ENCODE results near the gene GYS1.
A peak's percentile ranks its signal among the peaks of the same experiment; 100 is the strongest.

The GYS1 gene

DNA sequence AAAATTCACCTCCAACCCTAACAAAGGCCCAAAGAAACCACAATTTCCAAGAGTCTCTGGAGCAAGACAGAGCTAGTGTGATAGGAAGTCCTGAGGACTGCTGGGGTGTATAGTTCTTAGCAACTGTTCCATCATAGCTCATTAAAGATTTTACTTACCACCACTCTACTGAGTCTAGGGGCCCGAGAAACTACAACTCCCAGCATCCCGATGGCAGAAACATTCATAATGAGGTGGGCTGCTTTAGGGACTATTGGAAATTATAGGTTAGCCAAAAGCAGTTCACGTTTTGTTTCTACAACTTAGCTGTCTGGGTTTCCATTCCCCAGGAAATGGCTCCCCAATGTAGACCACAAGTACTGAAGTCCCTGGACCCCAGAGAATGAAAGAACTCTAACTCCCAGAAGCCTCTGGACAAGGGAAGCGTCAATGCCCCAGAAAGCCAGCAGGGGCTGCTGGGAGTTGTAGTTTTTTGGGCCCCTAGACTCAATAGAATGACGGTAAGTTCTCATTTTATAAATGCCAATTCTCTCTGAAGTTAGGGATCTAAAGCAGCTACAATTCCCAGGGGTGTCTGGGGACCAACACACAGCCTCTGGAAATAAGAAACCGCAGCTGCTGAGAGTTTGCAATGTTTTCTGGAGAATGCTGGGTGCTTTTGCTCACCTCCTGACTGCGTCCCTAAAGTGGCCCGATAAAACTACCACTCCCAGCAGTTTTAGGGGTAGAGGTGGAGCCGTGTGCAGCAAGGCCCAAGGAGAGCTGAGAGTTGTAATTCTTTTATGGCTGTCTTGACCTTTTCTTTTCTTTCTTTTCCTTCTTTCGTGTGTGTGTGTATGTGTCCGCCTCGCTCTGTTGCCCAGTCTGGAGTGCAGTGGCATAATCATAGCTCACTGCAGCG is 16.9 kb downstream of the GYS1 start:
- TF ChIP-seq, protein P1, sequence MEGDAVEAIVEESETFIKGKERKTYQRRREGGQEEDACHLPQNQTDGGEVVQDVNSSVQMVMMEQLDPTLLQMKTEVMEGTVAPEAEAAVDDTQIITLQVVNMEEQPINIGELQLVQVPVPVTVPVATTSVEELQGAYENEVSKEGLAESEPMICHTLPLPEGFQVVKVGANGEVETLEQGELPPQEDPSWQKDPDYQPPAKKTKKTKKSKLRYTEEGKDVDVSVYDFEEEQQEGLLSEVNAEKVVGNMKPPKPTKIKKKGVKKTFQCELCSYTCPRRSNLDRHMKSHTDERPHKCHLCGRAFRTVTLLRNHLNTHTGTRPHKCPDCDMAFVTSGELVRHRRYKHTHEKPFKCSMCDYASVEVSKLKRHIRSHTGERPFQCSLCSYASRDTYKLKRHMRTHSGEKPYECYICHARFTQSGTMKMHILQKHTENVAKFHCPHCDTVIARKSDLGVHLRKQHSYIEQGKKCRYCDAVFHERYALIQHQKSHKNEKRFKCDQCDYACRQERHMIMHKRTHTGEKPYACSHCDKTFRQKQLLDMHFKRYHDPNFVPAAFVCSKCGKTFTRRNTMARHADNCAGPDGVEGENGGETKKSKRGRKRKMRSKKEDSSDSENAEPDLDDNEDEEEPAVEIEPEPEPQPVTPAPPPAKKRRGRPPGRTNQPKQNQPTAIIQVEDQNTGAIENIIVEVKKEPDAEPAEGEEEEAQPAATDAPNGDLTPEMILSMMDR (IDR thresholded peaks at IDR 0.05; ENCODE audit: insufficient read depth, low read length, poor library complexity, severe bottlenecking): no peak
- H3K4me3 ChIP-seq (replicated peaks; ENCODE audit: low read depth, low read length): no peak overlapping the region
- no peak for DNase-seq (ENCODE audit: extremely low read depth, insufficient read length)

DNA sequence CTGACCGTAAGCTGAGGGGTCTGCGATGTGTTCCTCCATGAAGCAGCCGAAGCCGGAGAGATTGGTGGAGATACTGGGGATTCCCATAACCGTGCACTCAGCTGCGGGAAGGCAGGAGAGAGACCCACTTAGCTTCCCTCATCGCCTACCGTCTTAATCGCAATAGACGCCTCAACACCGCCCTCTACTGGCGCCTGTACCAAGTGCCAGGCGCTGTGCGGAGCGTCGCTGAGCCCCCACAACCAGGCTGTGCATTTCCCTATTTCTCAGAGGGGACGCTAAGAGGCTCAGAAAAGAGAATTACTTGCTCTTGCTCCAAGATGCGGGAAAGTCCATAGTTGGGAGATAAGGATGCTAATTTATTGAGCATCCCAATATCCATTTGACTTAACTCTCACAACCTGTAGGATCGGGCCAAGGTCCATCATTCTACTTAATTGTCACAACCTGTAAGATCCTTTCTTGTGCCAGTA is 22.1 kb downstream of the GYS1 start:
- TF ChIP-seq, protein P1 (IDR thresholded peaks at IDR 0.05; ENCODE audit: insufficient read depth, low read length, poor library complexity, severe bottlenecking): peak; percentile 96
- H3K27me3 ChIP-seq (replicated peaks; ENCODE audit: control insufficient read depth, insufficient read depth, low read length): no peaks in the 10 kb centered on the region
- H3K4me3 ChIP-seq (replicated peaks; ENCODE audit: low read depth, low read length): no peak overlapping the region
- H3K36me3 ChIP-seq (ENCODE audit: control insufficient read depth, insufficient read depth, low read length): peaks cover 18% of the 10 kb centered on the region
- DNase-seq (ENCODE audit: extremely low read depth, insufficient read length): peak; percentile 75

More for the DNA sequence above, 16.9 kb downstream of the GYS1 start:
- H3K36me3 ChIP-seq (ENCODE audit: control insufficient read depth, insufficient read depth, low read length): peaks cover 3% of the 10 kb centered on the region
- no peaks in the 10 kb centered on the region for H3K27me3 ChIP-seq (replicated peaks; ENCODE audit: control insufficient read depth, insufficient read depth, low read length)

DNA sequence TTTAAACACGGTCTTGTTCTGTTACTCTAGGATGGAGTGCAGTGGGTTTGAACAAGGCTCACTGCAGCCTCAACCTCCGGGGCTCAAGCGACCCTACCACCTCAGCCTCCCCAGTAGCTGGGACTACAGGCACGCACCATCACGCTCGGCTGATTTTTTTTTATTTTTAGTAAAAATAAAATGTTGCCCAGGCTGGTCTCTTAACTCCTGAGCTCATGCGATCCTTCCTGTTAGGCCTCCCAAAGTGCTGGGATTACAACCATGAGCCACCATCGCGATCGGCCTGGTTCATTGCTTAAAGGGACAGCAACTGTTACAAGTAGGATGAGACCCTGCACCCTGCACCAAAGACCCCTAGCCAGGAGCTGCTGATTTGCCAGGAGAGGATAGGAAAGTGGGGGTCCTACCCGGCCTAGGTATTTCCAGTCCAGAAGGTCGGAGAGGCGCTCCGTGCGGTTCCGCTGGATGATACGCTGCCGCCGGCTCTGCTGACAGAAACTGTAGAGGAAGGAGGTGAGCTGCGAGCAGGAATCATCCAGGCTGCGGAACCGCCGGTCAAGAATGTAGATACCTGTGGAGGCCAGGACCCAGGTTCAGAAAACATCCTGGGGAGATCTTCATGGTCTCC is 22.9 kb downstream of the GYS1 start:
- TF ChIP-seq, protein P1 (IDR thresholded peaks at IDR 0.05; ENCODE audit: insufficient read depth, low read length, poor library complexity, severe bottlenecking): no peak
- no peaks in the 10 kb centered on the region for H3K27me3 ChIP-seq (replicated peaks; ENCODE audit: control insufficient read depth, insufficient read depth, low read length)
- no peak for DNase-seq (ENCODE audit: extremely low read depth, insufficient read length)
- H3K4me3 ChIP-seq (replicated peaks; ENCODE audit: low read depth, low read length): no peak overlapping the region
- H3K36me3 ChIP-seq (ENCODE audit: control insufficient read depth, insufficient read depth, low read length): peaks cover 18% of the 10 kb centered on the region

DNA sequence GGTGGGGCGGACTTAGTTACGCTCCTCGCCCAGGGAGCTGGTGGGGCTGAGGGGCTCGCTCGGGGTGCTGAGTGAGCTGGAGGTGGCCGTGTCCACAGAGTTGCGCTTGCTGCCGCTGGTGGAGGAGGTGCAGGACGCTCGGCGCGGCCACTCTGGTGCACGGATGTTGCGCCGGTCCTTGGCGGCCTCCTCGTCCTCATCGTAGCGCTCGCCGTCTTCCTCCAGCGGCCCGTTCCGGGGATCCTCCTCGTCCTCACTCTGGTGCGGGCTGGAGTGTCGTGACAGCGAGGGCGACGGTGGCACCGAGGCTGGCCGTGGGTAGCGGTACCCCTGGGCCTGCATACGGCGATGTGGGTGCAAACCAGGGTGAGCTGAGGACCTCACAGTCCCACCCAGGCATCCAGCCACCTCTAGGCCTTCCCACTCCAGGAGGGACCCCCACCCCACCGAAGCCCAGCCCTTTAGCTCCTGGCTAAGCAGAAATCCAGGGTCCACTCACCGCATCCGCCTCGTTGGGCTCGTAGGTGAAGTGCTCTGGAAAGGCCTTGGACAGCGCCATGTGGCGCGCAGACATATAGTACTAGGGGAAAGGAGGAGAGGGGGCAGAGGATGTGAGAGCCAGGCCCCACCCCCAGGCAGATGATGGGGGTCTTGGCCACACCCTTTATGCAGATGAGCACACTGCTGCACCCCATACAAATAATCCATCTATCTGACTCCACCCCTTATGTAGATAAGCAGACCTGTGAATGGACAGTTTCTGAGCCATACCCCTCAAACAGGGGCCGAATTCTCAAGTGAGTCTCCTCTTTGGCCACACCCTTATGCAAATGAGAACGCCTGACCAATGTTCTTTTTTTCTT is 23.6 kb downstream of the GYS1 start:
- DNase-seq (ENCODE audit: extremely low read depth, insufficient read length): no peak
- Histone ChIP-seq H3K4me3 (replicated peaks; ENCODE audit: low read depth, low read length) (no peak overlapping the region), H3K36me3 (ENCODE audit: control insufficient read depth, insufficient read depth, low read length) (peaks cover 17% of the 10 kb centered on the region), H3K27me3 (replicated peaks; ENCODE audit: control insufficient read depth, insufficient read depth, low read length) (no peaks in the 10 kb centered on the region)
- TF ChIP-seq, protein P1 (IDR thresholded peaks at IDR 0.05; ENCODE audit: insufficient read depth, low read length, poor library complexity, severe bottlenecking): no peak

DNA sequence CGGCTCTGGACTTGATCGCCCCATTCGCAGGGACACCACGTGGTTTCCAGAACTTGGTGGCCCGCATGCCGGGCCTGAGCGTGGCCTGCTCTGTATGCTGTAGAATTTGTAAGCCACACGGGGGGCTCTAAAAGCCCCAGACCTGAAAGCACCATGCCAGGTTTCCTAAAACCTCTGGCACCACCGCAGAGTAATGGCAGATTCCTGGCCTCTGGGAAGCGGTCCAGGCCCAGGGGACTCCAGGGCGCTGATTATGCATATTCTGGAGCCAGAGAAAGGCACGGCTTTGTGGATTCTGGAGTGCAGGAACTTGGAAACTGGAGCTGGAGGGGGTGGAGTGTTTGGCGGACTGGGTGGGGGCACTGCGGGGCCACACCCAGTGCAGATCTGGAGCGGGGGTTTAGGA is 24.3 kb downstream of the GYS1 start:
- Histone ChIP-seq H3K27me3 (replicated peaks; ENCODE audit: control insufficient read depth, insufficient read depth, low read length) (no peaks in the 10 kb centered on the region), H3K36me3 (ENCODE audit: control insufficient read depth, insufficient read depth, low read length) (peaks cover 17% of the 10 kb centered on the region), H3K4me3 (replicated peaks; ENCODE audit: low read depth, low read length) (no peak overlapping the region)
- DNase-seq (ENCODE audit: extremely low read depth, insufficient read length): no peak
- TF ChIP-seq, protein P1 (IDR thresholded peaks at IDR 0.05; ENCODE audit: insufficient read depth, low read length, poor library complexity, severe bottlenecking): no peak
